ENCODE measurements around the gene GLRX. TPM values are rescaled to one million over a fixed set of nuclear protein-coding genes. Genes with fewer than 3 reads are reported as not detected.

GLRX gene
- total and polyA plus RNA-seq, 2 of the 13 experiments (the other 11 are each of a cell fraction or from before 2014, with no cell fraction given), result 63.8 to 499 TPM

DNA sequence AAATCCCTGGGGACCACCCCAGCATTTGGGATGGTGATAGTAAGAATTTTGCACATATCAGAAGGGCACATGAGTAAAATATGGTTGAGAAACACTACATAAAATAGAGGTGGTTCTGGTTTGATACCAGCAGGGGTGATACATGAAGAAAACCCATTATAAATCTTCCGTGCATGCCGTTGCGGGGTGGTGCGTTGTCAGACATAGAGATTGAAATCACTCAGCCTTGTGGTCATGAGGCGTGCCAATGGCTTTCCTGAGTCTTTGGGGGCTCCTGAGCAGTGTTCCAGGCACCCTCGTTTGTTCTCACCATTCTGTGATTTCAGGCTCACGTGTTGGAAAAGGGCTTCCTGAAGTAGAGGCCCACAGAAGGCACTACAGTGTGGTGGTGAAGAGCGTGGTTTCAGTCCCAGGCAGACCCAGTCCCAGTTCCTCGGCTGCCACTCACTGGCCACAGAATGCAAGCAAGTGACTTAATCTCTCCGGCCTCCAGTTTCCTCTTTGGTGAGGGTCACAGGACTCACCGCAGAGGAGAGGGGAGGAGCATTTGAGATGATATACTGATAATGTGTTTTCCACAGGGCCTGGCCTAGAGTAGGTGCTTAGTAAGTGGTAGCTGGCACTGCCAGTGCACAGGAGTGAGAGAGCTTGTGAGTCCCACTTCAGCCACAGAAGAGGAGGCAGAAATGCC is 20.5 kb upstream of the GLRX start:
- peak; percentile 88 for DNase-seq (ENCODE audit: low spot score)
- ATAC-seq, result peak; percentile 92
- CTCF ChIA-PET (ENCODE audit: low intra/inter-chr PET ratio, low total read pairs), result interaction anchor here (1.5 to 1.8 kb wide), 2 partner anchors 8 to 62 kb away, joined by 8 to 11 read pairs; no protein-coding TSS in a partner anchor
- Histone ChIP-seq H3K27ac (ENCODE audit: extremely low read length, insufficient read depth, low read length) (no peak overlapping the region), H2AFZ (ENCODE audit: low read length) (no peak overlapping the region), H3K36me3 (replicated peaks in 1 of 2; ENCODE audit: control insufficient read depth in 1 of 2, insufficient read depth in 2 of 2, low read length in 2 of 2) (no peaks in the 10 kb centered on the region), H3K4me3 (replicated peaks in 1 of 3; ENCODE audit: insufficient read depth in 1 of 3, low read depth in 2 of 3, low read length in 3 of 3) (no peak overlapping the region), H3K4me2 (ENCODE audit: low read depth, low read length) (peak overlapping the region; percentile 34), H3K79me2 (ENCODE audit: insufficient read depth, low read length) (no peaks in the 10 kb centered on the region), H3K4me1 (ENCODE audit: insufficient read depth, low read length) (peaks cover 67% of the 10 kb centered on the region), H4K20me1 (ENCODE audit: insufficient read depth, low read length) (no peaks in the 10 kb centered on the region), H3K9ac (ENCODE audit: insufficient read depth, low read depth, low read length) (no peak overlapping the region), H3K9me3 (ENCODE audit: low read length) (no peaks in the 10 kb centered on the region), H3K27me3 (ENCODE audit: control insufficient read depth in 1 of 2, insufficient read depth in 2 of 2, low read length in 2 of 2) (no peaks in the 10 kb centered on the region)
- FAIRE-seq, result peak; percentile 88
- in situ Hi-C loops (cut with HindIII; ENCODE audit: extremely low pct_ligation_motif_present, low pct_unique_long_range_greater_than_20kb) (loop anchor here (5.0 to 25.0 kb wide), 3 partner anchors 201 to 556 kb away; partner anchors contain the start of genes ARSK, MCTP1 and SKIC3), intact Hi-C loops (cut with micrococcal nuclease; ENCODE audit: unreplicated experiment) (loop anchor here (1.0 to 10.0 kb wide), 5 partner anchors 20 to 878 kb away; partner anchors contain the start of genes ARSK, GLRX and SKIC3)
- POLR2A ChIA-PET, result interaction anchor here (0.7 to 2.3 kb wide), 7 partner anchors 8 to 72 kb away, joined by 3 to 23 read pairs (median 3); partner anchors contain the start of gene GLRX
- no TSS peak for BruUV-seq (replicated peaks)
- 53% methylated on average over 8 of the region's 11 CpGs for WGBS (ENCODE audit: low lambda C conversion rate)
- TF ChIP-seq ZSCAN31 (CRISPR knock-in tag; IDR thresholded peaks at IDR 0.05; ENCODE audit: low read depth) (peak; percentile 48; the same call in 1 of the 2 replicates), MAFK (conservative IDR thresholded peaks at IDR 0.05 in 1 of 2, IDR thresholded peaks at IDR 0.05 in 1 of 2; ENCODE audit: low read length in 2 of 2) (no peak), KAT8 (CRISPR knock-in tag; IDR thresholded peaks at IDR 0.05) (peak; percentile 62), SP5 (CRISPR knock-in tag; IDR thresholded peaks at IDR 0.05; ENCODE audit: borderline replicate concordance, low read depth) (peak; percentile 87), STAG1 (CRISPR knock-in tag; IDR thresholded peaks at IDR 0.05) (peak; percentile 95), SSRP1 (CRISPR knock-in tag; IDR thresholded peaks at IDR 0.05) (peak; percentile 81; the same call in 1 of the 2 replicates), NFE2L2 (IDR thresholded peaks at IDR 0.05; ENCODE audit: low read length) (no peak), ZSCAN21 (CRISPR knock-in tag; IDR thresholded peaks at IDR 0.05; ENCODE audit: borderline replicate concordance) (peak; percentile 54; the same call in 1 of the 2 replicates), IRF2 (CRISPR knock-in tag; IDR thresholded peaks at IDR 0.05) (peak; percentile 60; the same call in 1 of the 2 replicates), MZF1 (CRISPR knock-in tag; IDR thresholded peaks at IDR 0.05; ENCODE audit: borderline replicate concordance) (no peak), ZNF644 (CRISPR knock-in tag; IDR thresholded peaks at IDR 0.05; ENCODE audit: low read depth) (peak; percentile 73; the same call in 1 of the 2 replicates), ZNF788 (CRISPR knock-in tag; IDR thresholded peaks at IDR 0.05; ENCODE audit: borderline replicate concordance) (0 out of 2 replicates have a peak, but pooled peaks have one; percentile 48), ZNF329 (CRISPR knock-in tag; IDR thresholded peaks at IDR 0.05; ENCODE audit: low read depth) (no peak), RXRB (CRISPR knock-in tag; IDR thresholded peaks at IDR 0.05; ENCODE audit: borderline replicate concordance) (0 out of 2 replicates have a peak, but pooled peaks have one; percentile 26), MYC (CRISPR knock-in tag; IDR thresholded peaks at IDR 0.05; ENCODE audit: borderline replicate concordance) (peak; percentile 55; the same call in 1 of the 2 replicates), SAP130 (CRISPR knock-in tag; IDR thresholded peaks at IDR 0.05; ENCODE audit: low read depth) (peak; percentile 46; the same call in 1 of the 2 replicates), MIXL1 (CRISPR knock-in tag; IDR thresholded peaks at IDR 0.05) (0 out of 2 replicates have a peak, but pooled peaks have one; percentile 55)
- TF ChIP-seq, protein P1, sequence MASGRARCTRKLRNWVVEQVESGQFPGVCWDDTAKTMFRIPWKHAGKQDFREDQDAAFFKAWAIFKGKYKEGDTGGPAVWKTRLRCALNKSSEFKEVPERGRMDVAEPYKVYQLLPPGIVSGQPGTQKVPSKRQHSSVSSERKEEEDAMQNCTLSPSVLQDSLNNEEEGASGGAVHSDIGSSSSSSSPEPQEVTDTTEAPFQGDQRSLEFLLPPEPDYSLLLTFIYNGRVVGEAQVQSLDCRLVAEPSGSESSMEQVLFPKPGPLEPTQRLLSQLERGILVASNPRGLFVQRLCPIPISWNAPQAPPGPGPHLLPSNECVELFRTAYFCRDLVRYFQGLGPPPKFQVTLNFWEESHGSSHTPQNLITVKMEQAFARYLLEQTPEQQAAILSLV (CRISPR knock-in tag; IDR thresholded peaks at IDR 0.05; ENCODE audit: borderline replicate concordance), result peak; percentile 33; the same call in 1 of the 2 replicates
- TF ChIP-seq, protein P2, sequence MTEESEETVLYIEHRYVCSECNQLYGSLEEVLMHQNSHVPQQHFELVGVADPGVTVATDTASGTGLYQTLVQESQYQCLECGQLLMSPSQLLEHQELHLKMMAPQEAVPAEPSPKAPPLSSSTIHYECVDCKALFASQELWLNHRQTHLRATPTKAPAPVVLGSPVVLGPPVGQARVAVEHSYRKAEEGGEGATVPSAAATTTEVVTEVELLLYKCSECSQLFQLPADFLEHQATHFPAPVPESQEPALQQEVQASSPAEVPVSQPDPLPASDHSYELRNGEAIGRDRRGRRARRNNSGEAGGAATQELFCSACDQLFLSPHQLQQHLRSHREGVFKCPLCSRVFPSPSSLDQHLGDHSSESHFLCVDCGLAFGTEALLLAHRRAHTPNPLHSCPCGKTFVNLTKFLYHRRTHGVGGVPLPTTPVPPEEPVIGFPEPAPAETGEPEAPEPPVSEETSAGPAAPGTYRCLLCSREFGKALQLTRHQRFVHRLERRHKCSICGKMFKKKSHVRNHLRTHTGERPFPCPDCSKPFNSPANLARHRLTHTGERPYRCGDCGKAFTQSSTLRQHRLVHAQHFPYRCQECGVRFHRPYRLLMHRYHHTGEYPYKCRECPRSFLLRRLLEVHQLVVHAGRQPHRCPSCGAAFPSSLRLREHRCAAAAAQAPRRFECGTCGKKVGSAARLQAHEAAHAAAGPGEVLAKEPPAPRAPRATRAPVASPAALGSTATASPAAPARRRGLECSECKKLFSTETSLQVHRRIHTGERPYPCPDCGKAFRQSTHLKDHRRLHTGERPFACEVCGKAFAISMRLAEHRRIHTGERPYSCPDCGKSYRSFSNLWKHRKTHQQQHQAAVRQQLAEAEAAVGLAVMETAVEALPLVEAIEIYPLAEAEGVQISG (CRISPR knock-in tag; IDR thresholded peaks at IDR 0.05), result 0 out of 2 replicates have a peak, but pooled peaks have one; percentile 22
- TF ChIP-seq, protein P3, sequence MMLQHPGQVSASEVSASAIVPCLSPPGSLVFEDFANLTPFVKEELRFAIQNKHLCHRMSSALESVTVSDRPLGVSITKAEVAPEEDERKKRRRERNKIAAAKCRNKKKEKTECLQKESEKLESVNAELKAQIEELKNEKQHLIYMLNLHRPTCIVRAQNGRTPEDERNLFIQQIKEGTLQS (CRISPR knock-in tag; IDR thresholded peaks at IDR 0.05), result peak; percentile 49; the same call in 1 of the 2 replicates

Measured in HepG2 (cell line).